SK-N-SH (cell line): ENCODE data around the gene FAM72C. TPM values are rescaled to one million over a fixed set of nuclear protein-coding genes. Genes with fewer than 3 reads are reported as not detected.
"Not testable (repeated sequence)": the region's sequence is repeated elsewhere in the genome, so short reads cannot be mapped to it uniquely, and the experiment has no call there.

ENCODE experiments used
- CTCF ChIA-PET: fragments of 300-600, 350-600 bp; formaldehyde crosslinking; extraction: SDS; loops from one replicate; lab custom pipeline; 2021; lab: Yijun Ruan, JAX
- POLR2A ChIA-PET: fragments of 350-600 bp; sonication (Branson Sonifier 250); formaldehyde crosslinking; extraction: SDS; loops from one replicate; lab custom pipeline; 2020; ENCODE audit warnings: antibody characterized with exemption, inconsistent platforms; lab: Yijun Ruan, JAX
- DNase-seq: peaks from one replicate; pipeline ENCODE4 v3.0.0; 2012
- H2AFZ ChIP-seq: fragments of 200-600 bp; sonication (generic); 2 replicates; pipeline ENCODE4 v1.8.1; 2016; ENCODE audit warnings: antibody characterized with exemption, mild to moderate bottlenecking, low read depth
- H3F3A ChIP-seq: fragments of 200-600 bp; sonication (generic); replicated peaks from 2 replicates; pipeline ENCODE3; 2016; ENCODE audit warnings: antibody characterized with exemption, mild to moderate bottlenecking; ENCODE audit not compliant: insufficient read depth
- H3K27ac ChIP-seq, 2 experiments: fragments of 200-500 bp in 1 of 2; fragments of 200-600 bp in 1 of 2; sonication (Bioruptor generic) in 1 of 2; sonication (generic), shearing (Covaris generic) in 1 of 2; 2 replicates each; pipeline versions ENCODE4 v1.5.1 to v1.6.1; 2014 to 2016; ENCODE audit warnings: low read depth in 2 of 2, inconsistent platforms in 1 of 2, low read length in 1 of 2, mild to moderate bottlenecking in 1 of 2, mixed read lengths in 1 of 2
- H3K27me3 ChIP-seq: fragments of 200-600 bp; sonication (generic), shearing (Covaris generic); 2 replicates; pipeline ENCODE4 v1.6.1; 2016; ENCODE audit warnings: mixed run types; ENCODE audit not compliant: insufficient read depth
- H3K36me3 ChIP-seq, 2 experiments: fragments of 200-500 bp in 1 of 2; fragments of 200-600 bp in 1 of 2; sonication (Bioruptor generic) in 1 of 2; sonication (generic) in 1 of 2; replicated peaks in 1 of 2; 2 replicates each; pipeline versions ENCODE3 to v1.5.1; 2014 to 2016; ENCODE audit warnings: low read length in 1 of 2, mild to moderate bottlenecking in 1 of 2; ENCODE audit not compliant: insufficient read depth in 2 of 2, control insufficient read depth in 1 of 2
- H3K4me1 ChIP-seq, 2 experiments: fragments of 200-500 bp in 1 of 2; fragments of 200-600 bp in 1 of 2; sonication (Bioruptor generic) in 1 of 2; sonication (generic), shearing (Covaris generic) in 1 of 2; 2 replicates each; pipeline versions ENCODE4 v1.5.1 to v1.6.1; 2014 to 2016; ENCODE audit warnings: low read depth in 1 of 2, low read length in 1 of 2, mixed run types in 1 of 2; ENCODE audit not compliant: insufficient read depth in 2 of 2, control insufficient read depth in 1 of 2
- H3K4me2 ChIP-seq: fragments of 200-600 bp; sonication (generic), shearing (Covaris generic); 2 replicates; pipeline ENCODE4 v1.6.1; 2017; ENCODE audit warnings: mixed run types
- H3K4me3 ChIP-seq, 2 experiments: fragments of 200-500 bp in 1 of 2; fragments of 200-600 bp in 1 of 2; sonication (Bioruptor generic) in 1 of 2; sonication (generic), shearing (Covaris generic) in 1 of 2; 2 replicates each; pipeline versions ENCODE4 v1.5.1 to v1.8.1; 2014 to 2016; ENCODE audit warnings: low read depth in 2 of 2, inconsistent platforms in 1 of 2, low read length in 1 of 2, mild to moderate bottlenecking in 1 of 2, mixed read lengths in 1 of 2, moderate library complexity in 1 of 2
- H3K79me2 ChIP-seq: fragments of 200-600 bp; sonication (generic); 2 replicates; pipeline ENCODE4 v1.8.1; 2017; ENCODE audit warnings: mild to moderate bottlenecking; ENCODE audit not compliant: insufficient read depth
- H3K9ac ChIP-seq: fragments of 200-600 bp; sonication (generic); 2 replicates; pipeline ENCODE4 v1.6.1; 2017; ENCODE audit warnings: mixed run types
- H3K9me2 ChIP-seq: fragments of 200-600 bp; sonication (generic); 2 replicates; pipeline ENCODE4 v1.6.1; 2017; ENCODE audit warnings: mixed run types
- H3K9me3 ChIP-seq: fragments of 200-600 bp; sonication (generic); 2 replicates; pipeline ENCODE4 v1.6.1; 2017; ENCODE audit warnings: mixed run types, mild to moderate bottlenecking, moderate library complexity
- H4K20me1 ChIP-seq: fragments of 200-600 bp; sonication (generic); 2 replicates; pipeline ENCODE4 v1.6.1; 2017; ENCODE audit warnings: mild to moderate bottlenecking, mixed run types; ENCODE audit not compliant: insufficient read depth
- CTCF ChIP-seq: fragments of 200-600 bp; sonication (generic); IDR thresholded peaks from 2 replicates; pipeline ENCODE4 v1.6.1; 2017; ENCODE audit warnings: antibody characterized with exemption, mild to moderate bottlenecking, moderate library complexity
- RAD21 ChIP-seq: IDR thresholded peaks from 2 replicates; pipeline ENCODE4 v1.6.1; 2012; ENCODE audit warnings: mild to moderate bottlenecking, low read length
- SMC3 ChIP-seq: IDR thresholded peaks from 2 replicates; pipeline ENCODE4 v1.6.1; 2012; ENCODE audit warnings: low read depth, low read length, improper control_type of control experiment
- WGBS: methylation state at CpG from one replicate; pipeline ENCODE4 v1.1.6; 2017; ENCODE audit warnings: low lambda C conversion rate; 5-methylcytosine and 5-hydroxymethylcytosine counted together
- polyA plus RNA-seq, 3 experiments: library from polyadenylated mRNA; depleted of rRNA; stranded (reverse); fragments of >200 nt; gene quantifications; 2 replicates each; pipeline ENCODE4 v1.2.3, GENCODE V29; 2012
- small RNA-seq, 7 experiments: library from RNA; depleted of rRNA; stranded (forward); fragments of <200 nt; gene quantifications; one replicate each; pipeline ENCODE3, GENCODE V24; 2012

The FAM72C gene
- polyA plus RNA-seq, 1 of the 3 experiments (the other 2 are of a cell fraction), result 2.3 TPM

GRCh38 chr1:143936457-143937115 lies 35.2 kb downstream of the FAM72C start:
- H3K79me2 ChIP-seq, H3K27me3 ChIP-seq, H2AFZ ChIP-seq, H3K27ac ChIP-seq, H3K9ac ChIP-seq, DNase-seq, H3F3A ChIP-seq, H3K4me2 ChIP-seq, H3K36me3 ChIP-seq, H3K4me1 ChIP-seq, H4K20me1 ChIP-seq, H3K4me3 ChIP-seq, H3K9me2 ChIP-seq, POLR2A ChIA-PET, H3K9me3 ChIP-seq, CTCF ChIA-PET: not testable (repeated sequence)
- TF ChIP-seq RAD21, result peak; percentile 38; the same call in 1 of the 2 replicates
- TF ChIP-seq SMC3, result peak; percentile 11; the same call in 1 of the 2 replicates
- TF ChIP-seq CTCF, result peak; percentile 62
- WGBS, result 18% methylated on average over 3 of the region's 8 CpGs

DNA sequence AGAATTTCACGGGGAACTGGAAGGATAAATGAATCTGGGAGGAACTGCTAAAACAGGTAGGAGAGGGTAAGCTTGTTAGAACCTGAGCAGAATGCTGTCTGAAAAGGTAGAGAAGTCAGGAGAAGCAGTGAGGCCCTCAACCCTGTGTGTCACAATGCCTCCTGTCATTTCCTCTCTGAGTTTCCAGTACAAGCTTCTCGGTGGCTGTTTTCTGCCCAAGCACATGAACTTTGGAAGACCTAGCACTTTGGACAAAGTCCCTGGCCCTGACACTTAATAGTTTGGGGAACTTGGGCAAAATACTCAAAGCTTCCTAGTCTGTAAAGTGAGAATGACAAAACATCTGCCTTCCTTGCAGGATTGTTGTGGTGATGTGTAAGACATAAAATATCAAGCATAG lies 52.7 kb downstream of the FAM72C start:
- H3K36me3 ChIP-seq, H3K27ac ChIP-seq, H3K79me2 ChIP-seq, H3K9ac ChIP-seq, DNase-seq, H3K27me3 ChIP-seq, H2AFZ ChIP-seq, H3K4me2 ChIP-seq, POLR2A ChIA-PET, CTCF ChIA-PET, H3K4me1 ChIP-seq, H3K4me3 ChIP-seq, H3F3A ChIP-seq, H3K9me2 ChIP-seq, H3K9me3 ChIP-seq, H4K20me1 ChIP-seq: not testable (repeated sequence)
- WGBS, result no CpG with 5 or more reads among the region's 2 CpGs

GRCh38 chr1:143918552-143918951 lies 53.2 kb downstream of the FAM72C start:
- WGBS, result 11% methylated on average over 1 of the region's 3 CpGs
- H3K9ac ChIP-seq, H3K4me3 ChIP-seq, H3K27ac ChIP-seq, H3K9me3 ChIP-seq, H3K27me3 ChIP-seq, H3K79me2 ChIP-seq, H2AFZ ChIP-seq, POLR2A ChIA-PET, H3K9me2 ChIP-seq, H3K4me2 ChIP-seq, H4K20me1 ChIP-seq, H3F3A ChIP-seq, DNase-seq, H3K4me1 ChIP-seq, H3K36me3 ChIP-seq, CTCF ChIA-PET: not testable (repeated sequence)

GRCh38 chr1:143913705-143914104 lies 58.1 kb downstream of the FAM72C start:
- H4K20me1 ChIP-seq, H3K4me2 ChIP-seq, H3K27ac ChIP-seq, DNase-seq, H3K36me3 ChIP-seq, H3K9ac ChIP-seq, H3K79me2 ChIP-seq, H3K27me3 ChIP-seq, CTCF ChIA-PET, H3F3A ChIP-seq, H3K4me1 ChIP-seq, H2AFZ ChIP-seq, POLR2A ChIA-PET, H3K9me3 ChIP-seq, H3K4me3 ChIP-seq, H3K9me2 ChIP-seq: not testable (repeated sequence)
- 93% methylated on average over 7 of the region's 7 CpGs for WGBS

Small RNAs within 50 kb of the gene (small RNA-seq; reads per million reads assigned to genes)
- 0 reads per million in 7 experiments for gene HIST2H3PS2
